Upper lobe of left lung (tissue), 6 donors: ENCODE results near the gene TBC1D1. TPM values are rescaled to one million over a fixed set of nuclear protein-coding genes. Genes with fewer than 3 reads are reported as not detected.

Experiments used
- ATAC-seq, 2 donors: fragments of 200-7000 bp; cut with Tn5 transposase; one replicate each; pipeline ENCODE4 v1.9.1; 2022; ENCODE audit warnings: mild to moderate bottlenecking in 2 of 2, moderate library complexity in 2 of 2; ENCODE audit not compliant: low FRiP score in 2 of 2
- DNase-seq, 2 donors: peaks; one replicate each; pipeline ENCODE4 v3.0.0-alpha.2; 2019 to 2020
- H3K27ac ChIP-seq, 4 donors: fragments of 200-600 bp; sonication (generic); one replicate each; pipeline ENCODE4 v1.5.1; 2016 to 2019
- H3K27me3 ChIP-seq, 4 donors: fragments of 200-600 bp; sonication (generic); one replicate each; pipeline ENCODE4 v1.5.1; 2017 to 2019
- H3K36me3 ChIP-seq, 4 donors: fragments of 200-600 bp; sonication (generic); one replicate each; pipeline ENCODE4 v1.5.1; 2016 to 2019
- H3K4me1 ChIP-seq, 4 donors: fragments of 200-600 bp; sonication (generic); one replicate each; pipeline ENCODE4 v1.5.1; 2018 to 2019
- H3K4me3 ChIP-seq, 4 donors: fragments of 200-600 bp; sonication (generic); one replicate each; pipeline ENCODE4 v1.5.1; 2017 to 2019; ENCODE audit warnings: mild to moderate bottlenecking in 2 of 4, moderate library complexity in 1 of 4
- H3K9me3 ChIP-seq, 4 donors: fragments of 200-600 bp; sonication (generic); one replicate each; pipeline ENCODE4 v1.5.1; 2018 to 2019
- EP300 ChIP-seq, 4 donors: sonication (generic); formaldehyde crosslinking; IDR thresholded peaks; one replicate each; pipeline ENCODE4 v1.5.1; 2017; ENCODE audit warnings: antibody characterized with exemption in 4 of 4, control low read depth in 2 of 4
- POLR2A ChIP-seq, 4 donors: fragments of 450-650 bp; IDR thresholded peaks; one replicate each; pipeline ENCODE4 v1.5.1; 2016 to 2017; ENCODE audit warnings: antibody characterized with exemption in 4 of 4, mild to moderate bottlenecking in 2 of 4
- POLR2AphosphoS5 ChIP-seq, 2 donors: sonication (generic); formaldehyde crosslinking; IDR thresholded peaks; one replicate each; pipeline ENCODE4 v1.5.1; 2017; ENCODE audit warnings: antibody characterized with exemption in 2 of 2
- WGBS, 2 donors: methylation state at CpG; one replicate each; pipeline ENCODE4 v1.1.5; 2017 to 2018; 5-methylcytosine and 5-hydroxymethylcytosine counted together
- total RNA-seq, 6 donors: library from RNA; depleted of rRNA in 4 of 6; stranded (reverse); fragments of >200 nt in 4 of 6; gene quantifications; one replicate each; pipeline versions ENCODE4 v1.1.0 to v1.2.1, GENCODE V29; 2016 to 2021
- TF ChIP-seq, protein P1 (sequence below), 6 experiments: fragments of 450-650 bp in 4 of 6; fragments of 200-600 bp in 2 of 6; sonication (generic) in 2 of 6; IDR thresholded peaks; one replicate each; pipeline ENCODE4 v1.5.1; 2016 to 2019; ENCODE audit warnings: antibody characterized with exemption in 6 of 6
- donor health status: DM: no; HTN: no; CAD: no; lungs with moderate emphysema.
- donor health status: DM: no; HTN: yes; CAD: no; lungs with severe emphysema.

Gene TBC1D1
- total RNA-seq, 6 donors from 2014 or later: 45.1 to 68.1 (median 58.0) TPM

DNA sequence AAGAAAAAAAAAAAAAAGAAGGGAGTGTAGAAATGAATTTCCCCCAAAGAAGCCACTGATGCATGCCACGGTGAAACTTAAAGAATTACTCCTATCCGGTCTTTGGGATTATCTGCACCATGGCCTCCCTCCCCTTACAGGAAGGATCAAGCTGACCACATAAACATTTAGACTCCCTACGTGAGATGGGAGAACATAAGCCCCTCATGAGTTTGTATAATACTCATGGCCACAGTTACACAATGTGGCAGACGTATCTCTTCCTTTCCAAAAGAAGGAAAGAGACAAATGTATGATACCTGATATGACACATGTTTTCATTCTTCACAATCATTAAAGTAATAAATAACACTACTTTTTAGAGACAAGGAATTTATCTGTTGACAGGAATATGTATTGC lies 66.1 kb downstream of the TBC1D1 start:
- DNase-seq (no peak), ATAC-seq (no peak)
- peaks cover 0 to 3% (median 1%) of the 10 kb centered on the region in 4 donors for H3K4me1 ChIP-seq
- no peaks in the 10 kb centered on the region for H3K36me3 ChIP-seq
- H3K4me3 ChIP-seq: no peak overlapping the region
- WGBS, 2 donors: 61 to 91% methylated on average over 4 of the region's 4 CpGs
- H3K27ac ChIP-seq: no peak overlapping the region
- TF ChIP-seq, protein P1, sequence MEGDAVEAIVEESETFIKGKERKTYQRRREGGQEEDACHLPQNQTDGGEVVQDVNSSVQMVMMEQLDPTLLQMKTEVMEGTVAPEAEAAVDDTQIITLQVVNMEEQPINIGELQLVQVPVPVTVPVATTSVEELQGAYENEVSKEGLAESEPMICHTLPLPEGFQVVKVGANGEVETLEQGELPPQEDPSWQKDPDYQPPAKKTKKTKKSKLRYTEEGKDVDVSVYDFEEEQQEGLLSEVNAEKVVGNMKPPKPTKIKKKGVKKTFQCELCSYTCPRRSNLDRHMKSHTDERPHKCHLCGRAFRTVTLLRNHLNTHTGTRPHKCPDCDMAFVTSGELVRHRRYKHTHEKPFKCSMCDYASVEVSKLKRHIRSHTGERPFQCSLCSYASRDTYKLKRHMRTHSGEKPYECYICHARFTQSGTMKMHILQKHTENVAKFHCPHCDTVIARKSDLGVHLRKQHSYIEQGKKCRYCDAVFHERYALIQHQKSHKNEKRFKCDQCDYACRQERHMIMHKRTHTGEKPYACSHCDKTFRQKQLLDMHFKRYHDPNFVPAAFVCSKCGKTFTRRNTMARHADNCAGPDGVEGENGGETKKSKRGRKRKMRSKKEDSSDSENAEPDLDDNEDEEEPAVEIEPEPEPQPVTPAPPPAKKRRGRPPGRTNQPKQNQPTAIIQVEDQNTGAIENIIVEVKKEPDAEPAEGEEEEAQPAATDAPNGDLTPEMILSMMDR (IDR thresholded peaks at IDR 0.05): no peak
- TF ChIP-seq EP300 (IDR thresholded peaks at IDR 0.05): no peak
- TF ChIP-seq POLR2AphosphoS5 (IDR thresholded peaks at IDR 0.05): no peak
- TF ChIP-seq POLR2A (IDR thresholded peaks at IDR 0.05): no peak
- H3K27me3 ChIP-seq: no peaks in the 10 kb centered on the region
- H3K9me3 ChIP-seq: no peaks in the 10 kb centered on the region

DNA sequence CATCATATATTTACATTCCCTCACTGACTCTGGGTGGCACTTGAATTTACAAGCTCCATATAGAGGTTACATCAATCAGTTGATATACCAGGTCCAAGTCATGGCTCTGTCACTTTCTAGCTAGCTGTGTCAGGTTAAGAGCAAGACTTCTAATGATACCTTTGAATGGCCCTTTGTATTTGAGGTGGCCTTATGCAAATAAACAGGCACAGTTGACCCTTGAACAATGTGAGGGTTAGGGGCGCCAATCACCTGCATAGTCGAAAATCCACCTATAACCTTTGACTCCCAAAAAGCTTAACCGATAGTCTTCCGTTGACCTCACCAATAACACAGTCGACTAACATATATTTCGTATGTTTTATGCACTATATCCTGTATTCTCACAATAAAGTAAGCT lies 68.0 kb downstream of the TBC1D1 start:
- TF ChIP-seq EP300 (IDR thresholded peaks at IDR 0.05) (no peak), POLR2AphosphoS5 (IDR thresholded peaks at IDR 0.05) (no peak)
- ATAC-seq (no peak), DNase-seq (no peak)
- Histone ChIP-seq H3K9me3 (no peaks in the 10 kb centered on the region), H3K27me3 (no peaks in the 10 kb centered on the region), H3K4me1 (peaks cover 0 to 3% (median 1%) of the 10 kb centered on the region in 4 donors), H3K4me3 (no peak overlapping the region), H3K36me3 (no peaks in the 10 kb centered on the region), H3K27ac (no peak overlapping the region)
- WGBS, 2 donors: 79 to 99% methylated on average over 6 of the region's 6 CpGs

DNA sequence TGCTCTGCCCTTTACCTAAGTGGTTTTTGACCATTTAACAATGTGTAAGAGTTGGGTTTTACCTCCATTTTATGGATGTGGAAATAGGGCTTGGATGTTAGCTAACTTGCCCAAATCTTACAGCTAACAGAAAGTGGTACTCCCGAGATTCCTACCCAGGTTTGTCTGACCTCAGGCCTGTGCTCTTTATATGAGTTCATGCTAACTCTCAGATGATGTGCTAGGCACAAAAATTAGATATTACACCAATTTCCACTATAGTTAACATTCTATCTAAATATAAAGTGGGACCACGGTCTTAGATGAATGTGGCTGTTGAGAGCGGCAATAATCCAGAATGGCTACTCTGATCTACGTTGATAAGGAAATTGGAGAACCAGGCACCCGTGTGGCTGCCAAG lies 69.2 kb downstream of the TBC1D1 start, which contains the start of gene PTTG2:
Gene PTTG2 (plus strand): TSS at position 301 of the 400 bp plus-strand sequence. CDS start 37 bp downstream, at position 338.
- no peaks in the 10 kb centered on the region for H3K9me3 ChIP-seq
- WGBS, 2 donors: 79 to 86% methylated on average over 5 of the region's 5 CpGs
- no peak within 1 kb of the TSS for H3K4me3 ChIP-seq
- no peak for ATAC-seq
- no peaks in the 10 kb centered on the region for H3K36me3 ChIP-seq
- no peak for DNase-seq
- H3K27me3 ChIP-seq: no peaks in the 10 kb centered on the region
- no peak for TF ChIP-seq POLR2AphosphoS5 (IDR thresholded peaks at IDR 0.05)
- no peak for TF ChIP-seq EP300 (IDR thresholded peaks at IDR 0.05)
- no peak for TF ChIP-seq POLR2A (IDR thresholded peaks at IDR 0.05)
- TF ChIP-seq, protein P1 (IDR thresholded peaks at IDR 0.05): no peak
- H3K4me1 ChIP-seq: peaks cover 0 to 3% (median 1%) of the 10 kb centered on the region in 4 donors
- H3K27ac ChIP-seq: no peak within 1 kb of the TSS

DNA sequence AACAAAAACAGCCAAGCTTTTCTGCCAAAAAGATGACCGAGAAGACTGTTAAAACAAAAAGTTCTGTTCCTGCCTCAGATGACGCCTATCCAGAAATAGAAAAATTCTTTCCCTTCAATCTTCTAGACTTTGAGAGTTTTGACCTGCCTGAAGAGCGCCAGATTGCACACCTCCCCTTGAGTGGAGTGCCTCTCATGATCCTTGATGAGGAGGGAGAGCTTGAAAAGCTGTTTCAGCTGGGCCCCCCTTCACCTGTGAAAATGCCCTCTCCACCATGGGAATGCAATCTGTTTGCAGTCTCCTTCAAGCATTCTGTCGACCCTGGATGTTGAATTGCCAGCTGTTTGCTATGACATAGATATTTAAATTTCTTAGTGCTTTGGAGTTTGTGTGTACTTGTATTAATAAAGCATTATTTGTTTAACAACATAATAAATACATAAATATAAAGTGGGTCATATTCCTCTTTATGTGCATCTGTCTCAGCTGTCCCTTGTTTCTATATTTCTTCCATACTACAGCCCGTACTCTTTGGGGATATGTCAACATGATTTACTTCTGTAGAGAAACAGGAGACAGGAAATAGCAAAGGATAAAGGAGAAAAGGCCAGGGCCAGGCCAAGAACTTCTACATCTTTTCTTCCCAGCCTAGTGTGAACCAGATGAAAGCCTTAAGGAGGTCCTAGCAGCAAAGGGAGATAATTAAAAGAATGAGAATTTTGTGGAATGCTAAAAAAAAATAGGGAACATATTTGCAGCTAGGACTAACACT lies 70.0 kb downstream of the TBC1D1 start:
- 60 to 72% methylated on average over 5 of the region's 5 CpGs for WGBS, 2 donors
- Histone ChIP-seq H3K27me3 (no peaks in the 10 kb centered on the region), H3K4me1 (peaks cover 0 to 3% (median 1%) of the 10 kb centered on the region in 4 donors), H3K27ac (no peak overlapping the region), H3K4me3 (no peak overlapping the region), H3K36me3 (no peaks in the 10 kb centered on the region), H3K9me3 (no peaks in the 10 kb centered on the region)
- peak; percentile 26 to 74 for ATAC-seq
- TF ChIP-seq POLR2AphosphoS5 (IDR thresholded peaks at IDR 0.05): peak in 1 of 2 donors; percentile 34
- peak in 1 of 4 donors; percentile 84 for TF ChIP-seq EP300 (IDR thresholded peaks at IDR 0.05)
- TF ChIP-seq POLR2A (IDR thresholded peaks at IDR 0.05): no peak
- peak in 1 of 2 donors; percentile 68 for DNase-seq

DNA sequence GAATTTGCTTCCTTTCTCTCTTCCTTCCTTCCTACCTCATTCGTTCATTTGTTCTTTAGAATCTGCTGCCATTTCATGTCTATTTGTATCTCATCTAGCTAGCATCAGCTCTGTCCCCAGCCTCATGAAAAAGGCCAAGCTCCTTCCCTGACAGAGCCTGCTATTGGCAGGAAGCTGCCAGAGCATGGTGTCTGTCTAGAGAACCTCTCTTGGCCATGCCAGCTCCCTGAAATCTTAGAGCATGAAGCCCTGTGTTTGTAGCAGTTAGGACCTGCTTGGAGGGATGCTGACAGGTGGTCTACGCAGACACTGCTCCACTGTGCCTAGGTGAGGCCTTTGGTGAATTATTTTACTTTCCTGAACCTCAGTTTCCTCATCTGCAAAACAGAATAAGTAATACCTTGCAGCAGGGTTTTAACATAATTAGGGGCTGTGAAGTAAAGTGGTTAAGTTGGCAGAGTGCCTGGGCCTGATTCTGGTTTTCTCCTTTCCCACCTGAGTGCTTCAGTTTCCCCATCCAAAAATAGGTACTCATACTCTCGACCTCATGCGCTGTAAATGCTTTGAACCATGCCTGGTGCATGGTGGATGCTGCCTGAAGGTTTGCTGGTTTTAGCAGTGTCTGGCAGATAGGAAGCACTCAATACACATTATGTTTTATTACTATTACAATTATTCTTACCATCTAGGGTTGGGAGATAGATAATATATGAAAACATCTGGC lies 74.0 kb downstream of the TBC1D1 start:
- H3K36me3 ChIP-seq: no peaks in the 10 kb centered on the region
- ATAC-seq: no peak

More for the DNA sequence above, 74.0 kb downstream of the TBC1D1 start:
- Histone ChIP-seq H3K27ac (no peak overlapping the region), H3K9me3 (no peaks in the 10 kb centered on the region), H3K27me3 (no peaks in the 10 kb centered on the region), H3K4me1 (peaks cover 0 to 7% (median 3%) of the 10 kb centered on the region in 4 donors), H3K4me3 (no peak overlapping the region)
- WGBS, 2 donors: 88 to 92% methylated on average over 4 of the region's 4 CpGs
- TF ChIP-seq EP300 (IDR thresholded peaks at IDR 0.05) (no peak), POLR2A (IDR thresholded peaks at IDR 0.05) (no peak), POLR2AphosphoS5 (IDR thresholded peaks at IDR 0.05) (no peak)
- TF ChIP-seq, protein P1 (IDR thresholded peaks at IDR 0.05): no peak
- no peak for DNase-seq
